GM18526 (cell line): ENCODE results near the gene NCEH1.

ENCODE experiments used
- POLR2A ChIP-seq: IDR thresholded peaks from 3 replicates; pipeline ENCODE4 v1.6.1; 2011; ENCODE audit not compliant: insufficient read length; ENCODE audit errors: extremely low read depth

The NCEH1 gene

GRCh38 chr3:172616031-172616461 lies 94.8 kb downstream of the NCEH1 start:
- no peak for TF ChIP-seq POLR2A

GRCh38 chr3:172615296-172615695 lies 95.6 kb downstream of the NCEH1 start:
- TF ChIP-seq POLR2A = no peak

- TF ChIP-seq POLR2A = no peak
Measured at GRCh38 chr3:172614340-172615274, 96.3 kb downstream of the NCEH1 start.

GRCh38 chr3:172613845-172614244 lies 97.0 kb downstream of the NCEH1 start:
- no peak for TF ChIP-seq POLR2A

DNA sequence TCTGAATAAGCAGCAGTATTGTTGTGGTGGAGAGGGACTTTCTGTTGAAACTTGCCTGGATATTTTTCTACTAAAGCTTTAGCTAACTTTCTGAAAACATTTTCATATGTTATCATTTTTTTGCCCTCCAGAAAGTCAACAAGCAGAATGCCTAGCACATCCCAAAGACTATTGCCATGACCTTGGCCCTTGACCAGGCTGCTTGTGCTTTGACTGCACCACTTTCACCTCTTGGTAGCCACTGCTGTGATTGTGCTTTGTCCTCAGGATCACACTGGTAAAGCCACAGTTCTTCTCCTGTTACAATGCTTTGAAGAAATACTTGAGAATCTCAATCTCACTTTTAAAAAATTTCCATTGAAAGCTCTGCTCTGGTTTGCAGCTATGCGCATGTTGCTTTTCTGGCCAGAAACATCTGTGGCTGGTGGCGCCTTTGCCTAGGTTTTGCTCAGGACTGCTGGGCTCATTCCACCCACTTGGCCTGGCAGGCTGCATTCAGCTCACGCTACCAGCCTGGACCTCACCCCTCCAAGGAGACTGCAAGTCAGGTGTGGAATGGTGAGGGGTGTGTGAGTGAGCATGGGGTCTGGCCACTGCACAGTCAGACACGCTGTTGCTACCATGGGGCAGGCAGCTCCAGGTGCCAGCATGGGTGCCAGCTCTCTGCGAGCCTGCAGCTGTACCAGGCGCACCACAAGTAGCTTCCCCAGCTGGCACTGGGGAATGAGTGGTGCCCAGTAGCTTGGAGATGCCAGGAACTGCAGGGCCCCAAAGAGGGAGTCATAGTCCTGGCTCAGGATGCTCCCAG lies 97.8 kb downstream of the NCEH1 start:
- no peak for TF ChIP-seq POLR2A

- no peak for TF ChIP-seq POLR2A
Measured at GRCh38 chr3:172609750-172610149, 101.1 kb downstream of the NCEH1 start.

- no peak for TF ChIP-seq POLR2A
Measured at GRCh38 chr3:172608575-172608974, 102.3 kb downstream of the NCEH1 start.

DNA sequence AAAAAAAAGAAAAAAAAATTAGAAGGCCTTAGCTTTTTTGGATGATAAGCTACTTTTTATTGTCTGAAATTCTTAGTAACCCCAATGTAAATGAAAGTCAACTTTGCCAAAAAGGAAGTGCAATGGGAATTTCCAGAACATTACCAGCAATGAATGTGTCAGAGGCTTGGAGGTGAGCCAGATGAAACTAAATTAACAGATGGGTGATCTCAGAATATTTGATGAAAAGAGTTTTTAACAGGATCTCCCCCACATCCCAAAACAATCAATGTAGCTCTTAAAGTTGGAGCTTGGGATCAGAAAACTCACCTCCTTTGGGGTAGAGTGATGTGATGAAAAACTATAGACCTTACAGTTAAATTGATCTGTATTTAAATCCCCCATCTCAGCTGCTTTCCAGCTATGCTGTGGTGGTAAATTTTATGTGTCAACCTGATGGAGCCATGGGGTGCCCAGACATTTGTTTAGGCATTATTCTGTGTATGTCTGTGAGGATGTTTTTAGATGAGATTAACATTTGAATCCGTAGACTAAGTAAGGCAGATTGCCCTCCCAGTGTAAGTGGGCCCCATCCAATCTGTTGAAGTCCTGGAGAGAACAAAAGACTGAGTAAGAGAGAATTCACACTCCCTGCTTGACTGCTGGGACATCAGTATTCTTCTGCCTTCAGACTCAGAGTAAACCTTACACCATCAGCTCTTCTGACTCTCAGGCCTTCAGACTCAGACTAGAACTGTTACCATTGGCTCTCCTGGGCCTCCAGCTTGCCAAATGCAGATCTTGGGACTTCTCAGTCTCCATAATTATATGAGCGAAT lies 103.4 kb downstream of the NCEH1 start:
- no peak for TF ChIP-seq POLR2A

GRCh38 chr3:172606021-172606420 lies 104.8 kb downstream of the NCEH1 start:
- no peak for TF ChIP-seq POLR2A

- no peak for TF ChIP-seq POLR2A
Measured at GRCh38 chr3:172604895-172605646, 105.8 kb downstream of the NCEH1 start.

GRCh38 chr3:172601066-172601832 lies 109.6 kb downstream of the NCEH1 start:
- no peak for TF ChIP-seq POLR2A

DNA sequence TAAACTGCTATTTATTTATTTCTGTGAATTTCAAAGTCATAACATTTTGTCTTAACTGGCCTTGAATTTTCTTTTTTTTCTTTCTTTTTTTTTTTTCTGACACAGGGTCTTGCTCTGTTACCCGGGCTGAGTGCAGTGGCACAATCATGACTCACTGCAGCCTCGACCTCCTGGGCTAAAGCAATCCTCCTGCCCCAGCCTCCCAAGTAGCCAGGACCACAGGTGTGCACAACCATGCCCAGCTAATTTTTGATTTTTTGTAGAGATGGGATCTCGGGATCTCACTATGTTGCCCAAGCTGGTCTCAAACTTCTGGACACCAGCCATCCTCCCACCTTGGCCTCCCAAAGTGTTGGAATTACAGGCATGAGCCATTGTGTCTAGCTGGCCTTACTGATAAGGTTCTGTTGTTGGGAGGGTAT lies 110.2 kb downstream of the NCEH1 start:
- no peak for TF ChIP-seq POLR2A

- TF ChIP-seq POLR2A = no peak
Measured at GRCh38 chr3:172598904-172599303, 112.0 kb downstream of the NCEH1 start.

GRCh38 chr3:172596394-172596706 lies 114.5 kb downstream of the NCEH1 start:
- no peak for TF ChIP-seq POLR2A
